NCI-H526 (cell line): ENCODE results near the gene THSD7A.

Source experiments
- DNase-seq, 2 experiments: peaks; one replicate each; lab custom pipeline; 2025; lab: John Stamatoyannopoulos, UW

THSD7A gene

GRCh38 chr7:11517853-11518252 is 314.1 kb downstream of the THSD7A start:
- no peak for DNase-seq

GRCh38 chr7:11516328-11516727 is 315.7 kb downstream of the THSD7A start:
- no peak for DNase-seq

- DNase-seq: no peak
These were observed 318.5 kb downstream of the THSD7A start for GRCh38 chr7:11513460-11513859.

GRCh38 chr7:11507929-11508328 is 324.1 kb downstream of the THSD7A start:
- DNase-seq: no peak

GRCh38 chr7:11506417-11506816 is 325.6 kb downstream of the THSD7A start:
- no peak for DNase-seq

- no peak for DNase-seq
These were observed 326.5 kb downstream of the THSD7A start for GRCh38 chr7:11505471-11505985.

GRCh38 chr7:11492307-11492706 is 339.7 kb downstream of the THSD7A start:
- DNase-seq: no peak

GRCh38 chr7:11491811-11492210 is 340.2 kb downstream of the THSD7A start:
- no peak for DNase-seq

- no peak for DNase-seq
These were observed 342.7 kb downstream of the THSD7A start for GRCh38 chr7:11489280-11489679.

GRCh38 chr7:11486271-11486670 is 345.7 kb downstream of the THSD7A start:
- DNase-seq: no peak

GRCh38 chr7:11485636-11486035 is 346.4 kb downstream of the THSD7A start:
- DNase-seq: no peak

- no peak for DNase-seq
These were observed 351.9 kb downstream of the THSD7A start for GRCh38 chr7:11480143-11480542.

GRCh38 chr7:11478882-11479281 is 353.1 kb downstream of the THSD7A start:
- no peak for DNase-seq

- no peak for DNase-seq
These were observed 353.6 kb downstream of the THSD7A start for GRCh38 chr7:11478426-11478825.

- no peak for DNase-seq
These were observed 357.0 kb downstream of the THSD7A start for GRCh38 chr7:11474902-11475585.

GRCh38 chr7:11473807-11474424 is 358.1 kb downstream of the THSD7A start:
- no peak for DNase-seq

GRCh38 chr7:11473220-11473619 is 358.8 kb downstream of the THSD7A start:
- no peak for DNase-seq

- DNase-seq: no peak
These were observed 359.4 kb downstream of the THSD7A start for GRCh38 chr7:11472646-11473045.

- DNase-seq: no peak
These were observed 360.7 kb downstream of the THSD7A start for GRCh38 chr7:11471255-11471654.

GRCh38 chr7:11469028-11469745 is 362.8 kb downstream of the THSD7A start:
- DNase-seq: no peak

- DNase-seq: no peak
These were observed 365.4 kb downstream of the THSD7A start for GRCh38 chr7:11466517-11467105.

GRCh38 chr7:11464624-11465023 is 367.4 kb downstream of the THSD7A start:
- DNase-seq: no peak

- DNase-seq: no peak
These were observed 370.1 kb downstream of the THSD7A start for GRCh38 chr7:11461946-11462345.
